ENCODE data around the gene HADH. TPM values are rescaled to one million over a fixed set of nuclear protein-coding genes. Genes with fewer than 3 reads are reported as not detected.

The HADH gene
- total RNA-seq, 1 experiment from 2014 or later = 15.9 TPM

GRCh38 chr4:108058685-108059440 lies 69.2 kb downstream of the HADH start:
- peak; percentile 91 for DNase-seq (ENCODE audit: low read depth)

DNA sequence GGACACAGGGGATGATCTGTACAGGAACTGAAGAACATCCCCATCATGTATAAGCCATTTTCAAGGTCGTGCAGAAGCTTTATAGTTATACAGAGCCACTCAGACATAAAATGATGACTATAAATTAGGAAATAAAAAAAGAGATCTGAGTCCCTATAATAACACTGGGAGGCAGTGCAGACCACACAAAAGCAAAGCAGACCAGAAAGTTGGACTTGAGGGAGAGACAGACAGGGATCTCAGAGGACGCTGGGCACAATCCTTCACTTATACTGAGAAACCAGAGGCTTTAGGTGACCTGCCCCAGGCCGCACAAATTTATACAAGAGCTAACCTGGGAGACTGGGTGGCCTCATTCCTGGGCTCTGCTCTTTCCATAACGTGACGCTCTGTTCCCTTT lies 70.5 kb downstream of the HADH start:
- DNase-seq (ENCODE audit: low read depth) = peak; percentile 45

GRCh38 chr4:108060686-108061321 lies 71.1 kb downstream of the HADH start:
- DNase-seq (ENCODE audit: low read depth) = no peak

GRCh38 chr4:108068442-108068841 lies 78.8 kb downstream of the HADH start:
- no peak for DNase-seq (ENCODE audit: low read depth)

DNA sequence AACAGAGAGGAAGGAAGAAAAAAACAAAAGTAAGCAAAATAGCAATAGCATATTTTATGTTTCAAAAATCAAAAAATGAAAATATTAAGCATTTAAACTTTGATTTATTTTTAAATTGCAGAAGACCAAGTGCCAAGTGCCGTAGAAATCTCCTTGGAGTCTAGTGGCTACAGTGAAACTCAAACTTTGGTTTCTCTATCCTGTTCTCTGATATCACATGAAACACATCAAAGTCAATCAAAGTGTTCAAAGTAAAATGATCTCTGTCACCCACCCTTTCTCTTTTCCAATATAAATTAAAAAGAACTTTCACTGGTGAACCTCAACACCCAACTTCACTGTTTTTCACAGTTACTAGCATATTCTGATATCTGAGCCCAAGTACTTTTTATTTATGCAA lies 81.1 kb downstream of the HADH start:
- no peak for DNase-seq (ENCODE audit: low read depth)

GRCh38 chr4:108072300-108072699 lies 82.6 kb downstream of the HADH start:
- no peak for DNase-seq (ENCODE audit: low read depth)

DNA sequence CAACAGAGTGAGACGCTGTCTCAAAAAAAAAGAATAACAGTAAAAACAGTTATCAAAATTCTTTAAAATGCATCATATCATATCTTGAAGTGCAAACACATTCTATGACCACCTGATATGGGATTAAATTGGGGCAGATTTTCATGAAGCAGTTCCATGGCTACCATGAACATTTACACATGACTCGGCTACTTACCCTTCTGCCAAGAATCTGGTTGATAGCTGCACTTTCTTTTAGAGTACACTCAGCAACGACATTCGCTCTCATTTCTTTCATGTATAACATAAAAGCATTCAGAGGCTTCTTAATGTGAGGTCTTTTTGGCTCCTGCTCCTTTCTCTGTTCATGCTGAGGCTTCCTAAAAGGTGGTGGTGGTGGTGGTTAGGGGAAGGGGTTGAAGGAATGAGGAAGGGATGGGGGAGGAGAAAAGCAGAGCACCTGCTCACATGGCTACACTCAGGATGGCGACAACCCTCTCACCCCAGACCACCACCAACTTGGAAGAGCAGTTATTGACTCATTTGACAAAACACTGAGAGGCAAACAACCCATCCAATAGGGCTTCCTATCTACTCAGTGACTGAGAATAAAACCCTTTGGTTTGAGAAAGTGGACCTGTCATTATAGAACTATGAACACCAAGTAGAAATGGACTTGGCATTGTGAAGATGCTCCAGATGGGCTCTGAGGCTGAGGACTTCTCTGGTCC lies 88.5 kb downstream of the HADH start:
- DNase-seq (ENCODE audit: low read depth) = no peak

- no peak for DNase-seq (ENCODE audit: low read depth)
Measured at GRCh38 chr4:108080747-108081146, 91.1 kb downstream of the HADH start.

DNA sequence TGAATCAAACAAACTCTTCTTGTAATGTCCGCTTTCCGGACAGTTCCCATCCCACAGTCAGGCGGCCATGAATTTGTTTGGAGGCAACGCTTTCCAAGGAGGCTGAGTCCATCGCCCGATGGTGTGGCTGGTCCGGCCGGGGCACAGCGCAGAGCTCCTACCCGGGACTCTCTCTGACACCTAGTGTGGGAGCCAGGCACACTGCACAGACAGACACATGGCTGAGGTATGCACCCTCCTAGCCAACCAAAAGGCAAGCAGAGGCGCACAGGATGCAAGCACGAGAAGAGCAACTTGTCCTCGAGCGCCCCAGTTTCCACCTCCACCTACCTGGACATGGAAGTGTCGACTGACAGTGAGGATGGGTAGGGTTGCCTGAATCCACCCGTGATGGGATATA lies 91.6 kb downstream of the HADH start:
- no peak for DNase-seq (ENCODE audit: low read depth)

Other genes with a start within 250 kb of the HADH start
- gene SGMS2, start 165.0 kb upstream of the HADH start, total RNA-seq (2014; rRNA removed; shearing (Covaris generic)) = 24.7 and 27.1 TPM in 2 replicates
- gene CYP2U1, start 58.3 kb upstream of the HADH start, total RNA-seq (2014; rRNA removed; shearing (Covaris generic)) = 8.0 and 8.3 TPM in 2 replicates
- 12.4 and 13.1 TPM in 2 replicates for gene LEF1, start 179.0 kb downstream of the HADH start, total RNA-seq (2014; rRNA removed; shearing (Covaris generic))